Right renal pelvis (tissue), 4 donors: Measurements from ENCODE around the gene MED7. TPM values are rescaled to one million over a fixed set of nuclear protein-coding genes. Genes with fewer than 3 reads are reported as not detected.

ENCODE experiments used
- DNase-seq, 4 donors: peaks; one replicate each; pipeline ENCODE4 v3.0.0-alpha.2; 2013; ENCODE audit warnings: low read depth in 4 of 4, low spot score in 3 of 4, missing footprints in 1 of 4
- polyA plus RNA-seq, 4 donors: library from polyadenylated mRNA; unstranded; fragments of 120-200 nt; gene quantifications; one replicate each; pipeline ENCODE4 v1.2.1, GENCODE V29; 2013; ENCODE audit not compliant: insufficient read length in 4 of 4

Gene MED7
- polyA plus RNA-seq, 4 donors: 20.7 to 26.4 (median 22.8) TPM

- DNase-seq: no peak
Measured at GRCh38 chr5:157107508-157107907, 35.2 kb downstream of the MED7 start.

GRCh38 chr5:157106630-157107461 is 35.8 kb downstream of the MED7 start:
- no peak for DNase-seq

GRCh38 chr5:157100140-157100679 is 42.5 kb downstream of the MED7 start:
- no peak for DNase-seq

- DNase-seq: no peak
Measured at GRCh38 chr5:157088342-157088990, 54.2 kb downstream of the MED7 start.

Other genes starting within 250 kb of the MED7 start
- under 1 TPM; 0.37 to 0.77 (median 0.54) TPM for gene TIMD4, start 179.6 kb downstream of the MED7 start, polyA plus RNA-seq
- gene HAVCR1, start 83.7 kb downstream of the MED7 start, polyA plus RNA-seq: 1 to 10 TPM; 2.1 to 2.7 (median 2.2) TPM
- 10 to 100 TPM in 3 of 4 donors, 1 to 10 TPM in 1; 6.6 to 11.6 (median 10.5) TPM for gene HAVCR2, start 33.8 kb downstream of the MED7 start, polyA plus RNA-seq
- gene GARIN3, start 23.4 kb upstream of the MED7 start, polyA plus RNA-seq: not detected
- gene ITK, start 38.0 kb upstream of the MED7 start, polyA plus RNA-seq: under 1 TPM; 0.20 to 0.47 (median 0.44) TPM
- gene CYFIP2, start 123.3 kb upstream of the MED7 start, polyA plus RNA-seq: 100 to 1,000 TPM; 106 to 149 (median 120) TPM